HepG2 (cell line): ENCODE measurements around the gene TET2.

ENCODE experiments used
- CAMTA2 ChIP-seq: sonication (generic); formaldehyde crosslinking; IDR thresholded peaks from 2 replicates; pipeline ENCODE4 v1.4.0; 2020; ENCODE audit warnings: mild to moderate bottlenecking, missing genetic modification reagents, borderline replicate concordance
- ELF4 ChIP-seq: sonication (generic); formaldehyde crosslinking; IDR thresholded peaks from 2 replicates; pipeline ENCODE4 v1.5.0; 2020; ENCODE audit warnings: missing genetic modification reagents, mild to moderate bottlenecking, moderate library complexity, borderline replicate concordance
- JUNB ChIP-seq: sonication (generic); formaldehyde crosslinking; IDR thresholded peaks from 2 replicates; pipeline ENCODE4 v1.8.0; 2022; ENCODE audit warnings: missing genetic modification reagents, mild to moderate bottlenecking, borderline replicate concordance
- MXD4 ChIP-seq: IDR thresholded peaks from 2 replicates; pipeline ENCODE4 v1.6.1; 2016; ENCODE audit warnings: mild to moderate bottlenecking, missing biosample characterization, missing genetic modification reagents
- NFE2L1 ChIP-seq: sonication (generic); formaldehyde crosslinking; IDR thresholded peaks from 2 replicates; pipeline ENCODE4 v1.4.0; 2020; ENCODE audit warnings: missing genetic modification reagents, mild to moderate bottlenecking, borderline replicate concordance
- POLR2A ChIP-seq, 2 experiments: IDR thresholded peaks; 2 replicates each; pipeline ENCODE4 v1.6.1; 2011; ENCODE audit warnings: low read depth in 2 of 2, low read length in 2 of 2, mild to moderate bottlenecking in 1 of 2, moderate library complexity in 1 of 2; ENCODE audit not compliant: insufficient read depth in 1 of 2
- RAD21 ChIP-seq: fragments of 450-650 bp; formaldehyde crosslinking; IDR thresholded peaks from 2 replicates; pipeline ENCODE4 v1.5.0; 2020; ENCODE audit warnings: mild to moderate bottlenecking
- YY1 ChIP-seq: IDR thresholded peaks from 2 replicates; pipeline ENCODE4 v1.6.1; 2011; ENCODE audit warnings: low read length, low read depth, moderate library complexity, mild to moderate bottlenecking; ENCODE audit not compliant: insufficient read depth, insufficient replicate concordance
- ZBTB33 ChIP-seq: sonication (generic); formaldehyde crosslinking; IDR thresholded peaks from 2 replicates; pipeline ENCODE4 v1.4.0; 2020; ENCODE audit warnings: missing genetic modification reagents
- ZNF292 ChIP-seq: sonication (generic); formaldehyde crosslinking; IDR thresholded peaks from 2 replicates; pipeline ENCODE4 v1.8.1; 2022; ENCODE audit warnings: mild to moderate bottlenecking, low read depth, missing genetic modification reagents, borderline replicate concordance
- ZNF510 ChIP-seq: sonication (generic); formaldehyde crosslinking; IDR thresholded peaks from 2 replicates; pipeline ENCODE4 v1.4.0; 2020; ENCODE audit warnings: low read depth, mild to moderate bottlenecking, missing genetic modification reagents
- TF ChIP-seq, protein P1 (sequence below): sonication (generic); formaldehyde crosslinking; IDR thresholded peaks from 2 replicates; pipeline ENCODE4 v1.5.0; 2020; ENCODE audit warnings: mild to moderate bottlenecking, missing genetic modification reagents, moderate library complexity
- TF ChIP-seq, protein P2 (sequence below): sonication (generic); formaldehyde crosslinking; IDR thresholded peaks from 2 replicates; pipeline ENCODE4 v1.4.0; 2020; ENCODE audit warnings: missing genetic modification reagents, borderline replicate concordance
- TF ChIP-seq, protein P3 (sequence below): IDR thresholded peaks from 2 replicates; pipeline ENCODE4 v1.6.1; 2016; ENCODE audit warnings: low read depth

DNA sequence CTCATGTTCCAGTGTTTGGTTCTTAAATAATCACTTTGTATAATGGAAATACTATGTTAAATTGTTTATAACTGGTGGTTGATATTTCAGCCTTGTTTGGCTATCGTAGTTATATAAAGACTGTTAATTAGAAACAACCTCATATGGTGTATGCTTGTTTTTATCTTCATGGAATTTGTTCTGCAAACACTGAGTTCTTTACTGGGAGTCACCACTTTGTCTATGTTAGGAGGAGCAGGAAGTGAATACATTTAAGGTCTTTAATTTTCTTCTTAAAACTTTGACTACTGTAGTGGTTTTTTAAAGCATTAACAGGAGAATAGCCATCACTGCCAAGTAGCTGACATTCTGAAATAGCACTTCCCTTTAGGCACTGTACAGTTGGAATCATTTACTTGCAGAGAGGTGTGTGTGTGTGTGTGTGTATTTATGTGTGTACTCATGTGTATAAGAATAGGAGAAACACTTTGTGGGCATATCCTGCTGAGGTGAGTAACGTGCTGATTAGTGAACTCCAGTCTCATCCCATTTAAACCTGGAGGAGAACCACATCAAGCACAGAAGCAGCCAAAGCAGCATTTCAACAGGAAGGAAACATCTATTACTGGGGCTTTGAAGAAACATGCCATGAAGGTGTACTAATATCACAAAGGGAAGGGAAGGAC, 37.8 kb downstream of the TET2 start:
- TF ChIP-seq POLR2A (IDR thresholded peaks at IDR 0.05; ENCODE audit: insufficient read depth in 1 of 2, low read depth in 2 of 2, low read length in 2 of 2) (no peak), ELF4 (CRISPR knock-in tag) (no peak), ZBTB33 (CRISPR knock-in tag) (no peak), RAD21 (CRISPR knock-in tag) (no peak), ZNF292 (CRISPR knock-in tag) (no peak), JUNB (CRISPR knock-in tag) (no peak), CAMTA2 (CRISPR knock-in tag) (no peak), MXD4 (CRISPR knock-in tag) (no peak), NFE2L1 (CRISPR knock-in tag) (no peak), YY1 (no peak), ZNF510 (no peak)
- TF ChIP-seq, protein P1, sequence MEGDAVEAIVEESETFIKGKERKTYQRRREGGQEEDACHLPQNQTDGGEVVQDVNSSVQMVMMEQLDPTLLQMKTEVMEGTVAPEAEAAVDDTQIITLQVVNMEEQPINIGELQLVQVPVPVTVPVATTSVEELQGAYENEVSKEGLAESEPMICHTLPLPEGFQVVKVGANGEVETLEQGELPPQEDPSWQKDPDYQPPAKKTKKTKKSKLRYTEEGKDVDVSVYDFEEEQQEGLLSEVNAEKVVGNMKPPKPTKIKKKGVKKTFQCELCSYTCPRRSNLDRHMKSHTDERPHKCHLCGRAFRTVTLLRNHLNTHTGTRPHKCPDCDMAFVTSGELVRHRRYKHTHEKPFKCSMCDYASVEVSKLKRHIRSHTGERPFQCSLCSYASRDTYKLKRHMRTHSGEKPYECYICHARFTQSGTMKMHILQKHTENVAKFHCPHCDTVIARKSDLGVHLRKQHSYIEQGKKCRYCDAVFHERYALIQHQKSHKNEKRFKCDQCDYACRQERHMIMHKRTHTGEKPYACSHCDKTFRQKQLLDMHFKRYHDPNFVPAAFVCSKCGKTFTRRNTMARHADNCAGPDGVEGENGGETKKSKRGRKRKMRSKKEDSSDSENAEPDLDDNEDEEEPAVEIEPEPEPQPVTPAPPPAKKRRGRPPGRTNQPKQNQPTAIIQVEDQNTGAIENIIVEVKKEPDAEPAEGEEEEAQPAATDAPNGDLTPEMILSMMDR (CRISPR knock-in tag), result no peak
- TF ChIP-seq, protein P2, sequence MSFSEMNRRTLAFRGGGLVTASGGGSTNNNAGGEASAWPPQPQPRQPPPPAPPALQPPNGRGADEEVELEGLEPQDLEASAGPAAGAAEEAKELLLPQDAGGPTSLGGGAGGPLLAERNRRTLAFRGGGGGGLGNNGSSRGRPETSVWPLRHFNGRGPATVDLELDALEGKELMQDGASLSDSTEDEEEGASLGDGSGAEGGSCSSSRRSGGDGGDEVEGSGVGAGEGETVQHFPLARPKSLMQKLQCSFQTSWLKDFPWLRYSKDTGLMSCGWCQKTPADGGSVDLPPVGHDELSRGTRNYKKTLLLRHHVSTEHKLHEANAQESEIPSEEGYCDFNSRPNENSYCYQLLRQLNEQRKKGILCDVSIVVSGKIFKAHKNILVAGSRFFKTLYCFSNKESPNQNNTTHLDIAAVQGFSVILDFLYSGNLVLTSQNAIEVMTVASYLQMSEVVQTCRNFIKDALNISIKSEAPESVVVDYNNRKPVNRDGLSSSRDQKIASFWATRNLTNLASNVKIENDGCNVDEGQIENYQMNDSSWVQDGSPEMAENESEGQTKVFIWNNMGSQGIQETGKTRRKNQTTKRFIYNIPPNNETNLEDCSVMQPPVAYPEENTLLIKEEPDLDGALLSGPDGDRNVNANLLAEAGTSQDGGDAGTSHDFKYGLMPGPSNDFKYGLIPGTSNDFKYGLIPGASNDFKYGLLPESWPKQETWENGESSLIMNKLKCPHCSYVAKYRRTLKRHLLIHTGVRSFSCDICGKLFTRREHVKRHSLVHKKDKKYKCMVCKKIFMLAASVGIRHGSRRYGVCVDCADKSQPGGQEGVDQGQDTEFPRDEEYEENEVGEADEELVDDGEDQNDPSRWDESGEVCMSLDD, result no peak
- TF ChIP-seq, protein P3, sequence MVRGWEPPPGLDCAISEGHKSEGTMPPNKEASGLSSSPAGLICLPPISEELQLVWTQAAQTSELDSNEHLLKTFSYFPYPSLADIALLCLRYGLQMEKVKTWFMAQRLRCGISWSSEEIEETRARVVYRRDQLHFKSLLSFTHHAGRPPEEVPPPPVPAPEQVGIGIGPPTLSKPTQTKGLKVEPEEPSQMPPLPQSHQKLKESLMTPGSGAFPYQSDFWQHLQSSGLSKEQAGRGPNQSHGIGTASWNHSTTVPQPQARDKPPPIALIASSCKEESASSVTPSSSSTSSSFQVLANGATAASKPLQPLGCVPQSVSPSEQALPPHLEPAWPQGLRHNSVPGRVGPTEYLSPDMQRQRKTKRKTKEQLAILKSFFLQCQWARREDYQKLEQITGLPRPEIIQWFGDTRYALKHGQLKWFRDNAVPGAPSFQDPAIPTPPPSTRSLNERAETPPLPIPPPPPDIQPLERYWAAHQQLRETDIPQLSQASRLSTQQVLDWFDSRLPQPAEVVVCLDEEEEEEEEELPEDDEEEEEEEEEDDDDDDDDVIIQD (CRISPR knock-in tag), result no peak
